Right lobe of liver (tissue), 4 donors: ENCODE results near the gene IGFBPL1.

Experiments used
- POLR2A ChIP-seq: fragments of 450-650 bp; IDR thresholded peaks from one replicate; pipeline ENCODE4 v1.6.1; 2017; ENCODE audit warnings: antibody characterized with exemption, mild to moderate bottlenecking
- TF ChIP-seq, protein P1 (sequence below), 4 donors: fragments of 200-600 bp in 3 of 4; fragments of 450-650 bp in 1 of 4; IDR thresholded peaks; one replicate each; pipeline versions ENCODE4 v1.5.1 to v1.8.0; 2016 to 2022; ENCODE audit warnings: antibody characterized with exemption in 4 of 4, mild to moderate bottlenecking in 2 of 4
- donor health status: DM: no; HTN: no; CAD: no.
- donor health status: DM: no; HTN: no; CAD: no.
- donor health status: DM: no; HTN: yes; CAD: no.

GRCh38 chr9:38374847-38375571 lies 49.2 kb downstream of the IGFBPL1 start:
- TF ChIP-seq, protein P1, sequence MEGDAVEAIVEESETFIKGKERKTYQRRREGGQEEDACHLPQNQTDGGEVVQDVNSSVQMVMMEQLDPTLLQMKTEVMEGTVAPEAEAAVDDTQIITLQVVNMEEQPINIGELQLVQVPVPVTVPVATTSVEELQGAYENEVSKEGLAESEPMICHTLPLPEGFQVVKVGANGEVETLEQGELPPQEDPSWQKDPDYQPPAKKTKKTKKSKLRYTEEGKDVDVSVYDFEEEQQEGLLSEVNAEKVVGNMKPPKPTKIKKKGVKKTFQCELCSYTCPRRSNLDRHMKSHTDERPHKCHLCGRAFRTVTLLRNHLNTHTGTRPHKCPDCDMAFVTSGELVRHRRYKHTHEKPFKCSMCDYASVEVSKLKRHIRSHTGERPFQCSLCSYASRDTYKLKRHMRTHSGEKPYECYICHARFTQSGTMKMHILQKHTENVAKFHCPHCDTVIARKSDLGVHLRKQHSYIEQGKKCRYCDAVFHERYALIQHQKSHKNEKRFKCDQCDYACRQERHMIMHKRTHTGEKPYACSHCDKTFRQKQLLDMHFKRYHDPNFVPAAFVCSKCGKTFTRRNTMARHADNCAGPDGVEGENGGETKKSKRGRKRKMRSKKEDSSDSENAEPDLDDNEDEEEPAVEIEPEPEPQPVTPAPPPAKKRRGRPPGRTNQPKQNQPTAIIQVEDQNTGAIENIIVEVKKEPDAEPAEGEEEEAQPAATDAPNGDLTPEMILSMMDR (IDR thresholded peaks at IDR 0.05) = no peak
- TF ChIP-seq POLR2A = no peak
